ENCODE results near the gene BANF2. TPM values are rescaled to one million over a fixed set of nuclear protein-coding genes. Genes with fewer than 3 reads are reported as not detected.

BANF2 gene
- total RNA-seq, 2 experiments from 2014 or later, result not detected

DNA sequence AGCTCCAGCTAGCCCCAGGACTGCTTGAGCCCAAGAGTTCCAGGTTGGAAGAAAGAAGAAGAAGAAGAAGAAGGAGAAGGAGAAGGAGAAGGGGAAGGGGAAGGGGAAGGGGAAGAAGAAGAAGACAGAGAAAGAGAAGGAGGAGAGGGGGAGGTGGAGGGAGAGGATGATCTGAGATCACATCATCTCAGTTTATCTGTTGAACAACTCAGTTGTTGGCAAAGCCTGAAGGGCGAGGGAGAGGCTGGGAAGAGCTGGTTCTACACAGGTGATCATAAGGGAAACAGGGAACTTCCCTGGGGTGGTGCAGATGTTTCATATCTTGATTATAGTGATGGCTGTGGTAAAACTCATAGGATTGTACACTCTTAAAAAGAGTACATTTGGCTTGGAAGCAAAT, 14.6 kb upstream of the BANF2 start:
- Mint-ChIP-seq H3K4me3 (no peak overlapping the region), H3K27ac (no peak overlapping the region), H3K4me1 (ENCODE audit: low read depth) (peaks cover 9% of the 10 kb centered on the region), H3K9me3 (no peaks in the 10 kb centered on the region), H3K36me3 (ENCODE audit: low read depth) (no peaks in the 10 kb centered on the region), H3K27me3 (peaks cover 39% of the 10 kb centered on the region)
- ATAC-seq (no peak), DNase-seq (no peak)
- ChIA-PET CTCF (no interaction called here), POLR2A (no interaction called here)
- intact Hi-C loops (cut with micrococcal nuclease), result loop anchor here (10.0 kb wide), 1 partner anchor 310 kb away; no protein-coding TSS in a partner anchor
- no peak for TF ChIP-seq CTCF (IDR thresholded peaks at IDR 0.05)

DNA sequence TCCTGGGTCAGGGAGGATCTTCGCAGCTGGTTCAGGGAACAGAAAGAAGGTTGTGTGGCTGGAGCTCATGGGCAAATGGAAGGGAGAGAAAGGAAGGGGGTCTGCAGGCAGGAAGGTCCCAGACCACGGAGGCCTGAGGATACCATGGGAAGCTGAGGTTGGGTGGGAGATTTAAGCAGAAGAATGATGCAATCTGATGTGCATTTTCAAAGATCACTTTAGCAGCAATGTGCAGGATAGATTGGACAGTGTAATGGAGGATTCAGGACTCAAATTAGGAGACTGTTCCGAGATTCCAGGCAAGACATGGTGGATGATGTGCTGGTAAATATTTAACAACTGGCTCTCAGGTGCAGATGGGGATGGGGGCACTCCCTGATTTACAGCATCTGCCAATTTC, 12.0 kb upstream of the BANF2 start:
- no peak overlapping the region for H3K4me3 Mint-ChIP-seq
- CTCF ChIA-PET, result no interaction called here
- intact Hi-C loops (cut with micrococcal nuclease), result loop anchor here (10.0 kb wide), 1 partner anchor 307 kb away; no protein-coding TSS in a partner anchor
- peaks cover 3% of the 10 kb centered on the region for H3K9me3 Mint-ChIP-seq
- peaks cover 50% of the 10 kb centered on the region for H3K27me3 Mint-ChIP-seq
- H3K27ac Mint-ChIP-seq, result no peak overlapping the region
- POLR2A ChIA-PET, result interaction anchor here (0.8 kb wide), 1 partner anchor 23 kb away, joined by 3 read pairs; no protein-coding TSS in a partner anchor
- peaks cover 4% of the 10 kb centered on the region for H3K4me1 Mint-ChIP-seq (ENCODE audit: low read depth)
- ATAC-seq (no peak), DNase-seq (no peak)
- no peaks in the 10 kb centered on the region for H3K36me3 Mint-ChIP-seq (ENCODE audit: low read depth)
- no peak for TF ChIP-seq CTCF (IDR thresholded peaks at IDR 0.05)

- ATAC-seq (no peak), DNase-seq (no peak)
- no peak overlapping the region for H3K4me3 Mint-ChIP-seq
- intact Hi-C loops (cut with micrococcal nuclease), result loop anchor here (10.0 kb wide), 1 partner anchor 306 kb away; no protein-coding TSS in a partner anchor
- POLR2A ChIA-PET, result interaction anchor here (0.6 kb wide), 1 partner anchor 130 kb away, joined by 3 read pairs; no protein-coding TSS in a partner anchor
- CTCF ChIA-PET, result no interaction called here
- peaks cover 3% of the 10 kb centered on the region for H3K9me3 Mint-ChIP-seq
- TF ChIP-seq CTCF (IDR thresholded peaks at IDR 0.05), result no peak
- no peaks in the 10 kb centered on the region for H3K4me1 Mint-ChIP-seq (ENCODE audit: low read depth)
- H3K36me3 Mint-ChIP-seq (ENCODE audit: low read depth), result no peaks in the 10 kb centered on the region
- H3K27ac Mint-ChIP-seq, result no peak overlapping the region
- peaks cover 48% of the 10 kb centered on the region for H3K27me3 Mint-ChIP-seq
Measured at GRCh38 chr20:17688965-17689364, 10.8 kb upstream of the BANF2 start.

DNA sequence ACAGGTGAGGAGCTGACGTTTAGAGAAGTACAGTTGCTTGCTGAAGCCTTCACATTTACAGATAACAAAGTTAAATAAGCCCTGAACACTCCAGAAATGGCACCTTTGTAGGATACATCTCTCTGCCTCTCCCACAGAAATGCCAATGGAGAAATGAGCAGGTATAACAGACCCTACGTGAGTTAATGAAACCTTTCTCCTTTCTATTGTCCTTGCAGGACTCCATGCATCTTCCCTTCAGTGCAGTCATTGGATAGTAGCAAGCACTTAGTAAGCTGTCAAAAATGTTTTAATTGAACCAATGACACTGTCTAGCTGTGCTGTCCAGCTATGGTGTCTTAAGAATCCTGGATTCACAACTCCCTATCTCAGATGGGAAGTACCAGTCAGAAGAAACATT, 9.6 kb upstream of the BANF2 start:
- no peaks in the 10 kb centered on the region for H3K4me1 Mint-ChIP-seq (ENCODE audit: low read depth)
- ChIA-PET POLR2A (no interaction called here), CTCF (interaction anchor here (2.6 kb wide), 1 partner anchor 8 kb away, joined by 30 read pairs; the partner anchor contains the start of gene RRBP1)
- no peaks in the 10 kb centered on the region for H3K36me3 Mint-ChIP-seq (ENCODE audit: low read depth)
- no peak overlapping the region for H3K27ac Mint-ChIP-seq
- ATAC-seq (no peak), DNase-seq (no peak)
- peaks cover 43% of the 10 kb centered on the region for H3K27me3 Mint-ChIP-seq
- intact Hi-C loops (cut with micrococcal nuclease), result no loop called here
- no peak for TF ChIP-seq CTCF (IDR thresholded peaks at IDR 0.05)
- peaks cover 3% of the 10 kb centered on the region for H3K9me3 Mint-ChIP-seq
- H3K4me3 Mint-ChIP-seq, result no peak overlapping the region

DNA sequence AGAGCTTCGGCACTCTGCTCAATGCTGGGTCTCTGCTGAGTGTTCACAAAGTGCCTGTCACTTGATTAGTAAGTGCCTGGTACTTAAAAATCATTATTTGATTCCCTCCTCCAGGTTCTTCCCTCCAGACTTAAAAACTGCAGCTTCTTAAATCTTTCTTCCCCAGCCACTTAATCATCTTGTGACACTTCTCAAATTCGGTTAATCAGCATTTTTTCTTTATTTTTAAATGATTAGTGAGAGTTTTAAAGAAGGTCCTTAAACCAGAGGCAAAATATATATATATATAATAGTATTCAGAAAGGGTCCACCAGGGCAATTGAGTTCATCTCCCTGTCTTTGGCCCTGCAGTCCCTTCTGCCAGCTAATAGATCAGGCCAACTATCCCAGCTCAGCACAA, 8.0 kb upstream of the BANF2 start:
- ChIA-PET CTCF (interaction anchor here (2.6 kb wide), 1 partner anchor 10 kb away, joined by 30 read pairs; the partner anchor contains the start of gene RRBP1), POLR2A (interaction anchor here (0.6 kb wide), 1 partner anchor 160 kb away, joined by 3 read pairs; the partner anchor contains the start of gene BFSP1)
- no peak overlapping the region for H3K27ac Mint-ChIP-seq
- ATAC-seq, result no peak
- DNase-seq, result no peak
- H3K36me3 Mint-ChIP-seq (ENCODE audit: low read depth), result no peaks in the 10 kb centered on the region
- no peak overlapping the region for H3K4me3 Mint-ChIP-seq
- H3K27me3 Mint-ChIP-seq, result peaks cover 39% of the 10 kb centered on the region
- no peaks in the 10 kb centered on the region for H3K4me1 Mint-ChIP-seq (ENCODE audit: low read depth)
- H3K9me3 Mint-ChIP-seq, result peaks cover 3% of the 10 kb centered on the region
- intact Hi-C loops (cut with micrococcal nuclease), result no loop called here
- TF ChIP-seq CTCF (IDR thresholded peaks at IDR 0.05), result no peak

Measured in activated CD8-positive, alpha-beta T cell treated with anti-CD3 and anti-CD28 coated beads for 36 hours (primary cell).